GM10248 (cell line): ENCODE data around the gene TPX2.
A peak's percentile ranks its signal among the peaks of the same experiment; 100 is the strongest.

Experiments
- CTCF ChIA-PET: fragments of 300-600 bp; sonication (Branson Sonifier 250); formaldehyde crosslinking; extraction: SDS; loops from one replicate; lab custom pipeline; 2021; ENCODE audit warnings: antibody characterized with exemption; lab: Yijun Ruan, JAX
- POLR2A ChIA-PET: fragments of 350-650 bp; sonication (Branson Sonifier 250); formaldehyde crosslinking; extraction: SDS; loops from one replicate; lab custom pipeline; 2020; ENCODE audit warnings: antibody characterized with exemption; lab: Yijun Ruan, JAX
- DNase-seq: peaks from one replicate; pipeline ENCODE4 v3.0.0; 2012; ENCODE audit errors: extremely low spot score
- CTCF ChIP-seq: IDR thresholded peaks from 2 replicates; pipeline ENCODE4 v1.5.1; 2012; ENCODE audit warnings: mild to moderate bottlenecking, low read depth; ENCODE audit errors: extremely low read depth, missing control alignments, control extremely low read depth

The TPX2 gene

GRCh38 chr20:31700747-31701146 is 38.3 kb upstream of the TPX2 start:
- POLR2A ChIA-PET = no interaction called here
- no peak for TF ChIP-seq CTCF
- DNase-seq = no peak
- CTCF ChIA-PET = interaction anchor here (1.3 to 11.9 kb wide), 9 partner anchors 8 to 88 kb away, joined by 4 to 94 read pairs (median 8); partner anchors contain the start of gene BCL2L1

- POLR2A ChIA-PET = no interaction called here
These were observed 37.5 kb upstream of the TPX2 start for GRCh38 chr20:31701591-31701990.

GRCh38 chr20:31704225-31705119 is 34.6 kb upstream of the TPX2 start:
- no peak for TF ChIP-seq CTCF
- CTCF ChIA-PET = interaction anchor here (0.7 to 4.2 kb wide), 7 partner anchors 11 to 173 kb away, joined by 3 to 34 read pairs (median 4); partner anchors contain the start of gene BCL2L1
- DNase-seq = no peak
- POLR2A ChIA-PET = no interaction called here

More at GRCh38 chr20:31701591-31701990, 37.5 kb upstream of the TPX2 start:
- no peak for DNase-seq
- CTCF ChIA-PET = interaction anchor here (0.7 to 11.9 kb wide), 7 partner anchors 10 to 144 kb away, joined by 3 to 94 read pairs (median 5); partner anchors contain the start of gene BCL2L1
- TF ChIP-seq CTCF = no peak

- CTCF ChIA-PET = interaction anchor here (0.7 to 4.2 kb wide), 10 partner anchors 11 to 174 kb away, joined by 3 to 34 read pairs (median 6); partner anchors contain the start of gene BCL2L1
- DNase-seq = no peak
- POLR2A ChIA-PET = interaction anchor here (1.5 kb wide), 1 partner anchor 12 kb away, joined by 4 read pairs; no protein-coding TSS in a partner anchor
- no peak for TF ChIP-seq CTCF
These were observed 33.9 kb upstream of the TPX2 start for GRCh38 chr20:31705191-31705590.

GRCh38 chr20:31705598-31706597 is 33.2 kb upstream of the TPX2 start:
- peak; percentile 44 for DNase-seq
- POLR2A ChIA-PET = interaction anchor here (1.5 kb wide), 1 partner anchor 11 kb away, joined by 4 read pairs; no protein-coding TSS in a partner anchor
- TF ChIP-seq CTCF = no peak
- CTCF ChIA-PET = interaction anchor here (0.7 to 4.2 kb wide), 10 partner anchors 10 to 175 kb away, joined by 3 to 34 read pairs (median 6); partner anchors contain the start of gene BCL2L1
